Peyer's patch (tissue), 4 donors: Measurements from ENCODE around the gene SMC3.

Experiments
- CTCF ChIP-seq, 6 experiments: fragments of 450-650 bp in 4 of 6; fragments of 200-600 bp in 2 of 6; sonication (generic) in 1 of 6; IDR thresholded peaks; one replicate each; pipeline ENCODE4 v1.5.1; 2017 to 2019; ENCODE audit warnings: antibody characterized with exemption in 6 of 6, mild to moderate bottlenecking in 3 of 6, moderate library complexity in 1 of 6
- POLR2A ChIP-seq, 2 donors: fragments of 450-650 bp; IDR thresholded peaks; one replicate each; pipeline ENCODE4 v1.5.1; 2017; ENCODE audit warnings: antibody characterized with exemption in 2 of 2, mild to moderate bottlenecking in 2 of 2, moderate library complexity in 2 of 2

- TF ChIP-seq POLR2A (IDR thresholded peaks at IDR 0.05) (no peak), CTCF (IDR thresholded peaks at IDR 0.05) (no peak)
These were observed 43.8 kb upstream of the SMC3 start for GRCh38 chr10:110523736-110524135.
